ENCODE results near the gene JAZF1.

The JAZF1 gene

GRCh38 chr7:28180364-28181147 is at the start of gene JAZF1:
Gene JAZF1, minus strand, starts transcription at chr7:28180795.
- peak; percentile 52 to 59 for DNase-seq

- no peak for DNase-seq
Observed at GRCh38 chr7:28230261-28230660, 49.7 kb upstream of the JAZF1 start.

DNA sequence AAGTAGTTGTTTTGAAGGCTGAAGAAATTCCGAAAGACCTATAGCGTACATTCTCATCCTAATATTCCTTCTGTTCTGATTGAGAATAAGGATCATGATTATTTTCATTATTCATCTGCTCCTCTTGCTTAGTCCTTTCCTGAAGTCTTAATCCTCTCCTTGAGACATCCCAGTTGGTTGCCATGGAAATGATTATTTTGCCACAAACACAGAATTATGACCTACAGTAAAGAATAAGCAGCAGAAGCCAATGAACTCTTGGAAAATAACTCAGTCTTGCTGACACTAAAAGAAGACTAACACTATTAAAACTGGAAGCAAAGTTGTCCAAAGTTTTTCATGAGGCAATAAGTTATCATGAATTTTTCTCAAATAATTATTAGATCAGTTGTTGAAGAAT is 47.8 kb upstream of the JAZF1 start:
- no peak for DNase-seq

- DNase-seq, result no peak
Observed at GRCh38 chr7:28226003-28226402, 45.4 kb upstream of the JAZF1 start.

DNA sequence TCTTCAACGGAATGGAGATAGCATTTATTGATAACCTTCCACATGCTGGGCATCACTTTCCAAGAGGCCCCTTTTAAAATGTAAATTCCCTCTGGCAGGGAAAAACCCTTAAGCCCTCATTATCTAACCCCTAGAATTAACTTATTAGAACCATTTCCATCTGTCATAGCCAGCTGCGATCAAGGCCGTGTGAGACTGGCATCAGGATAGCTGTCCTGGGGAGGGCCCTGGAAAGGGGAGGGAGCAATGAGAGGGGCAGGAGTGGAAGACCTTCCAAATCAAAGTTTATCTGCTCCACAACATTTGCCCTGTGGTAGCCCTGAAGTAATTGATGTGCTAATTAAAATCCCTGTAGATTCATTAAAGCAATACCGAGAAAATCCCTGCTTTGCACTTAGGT is 45.0 kb upstream of the JAZF1 start:
- DNase-seq, result no peak

GRCh38 chr7:28224675-28225074 is 44.1 kb upstream of the JAZF1 start:
- DNase-seq, result no peak

GRCh38 chr7:28224172-28224571 is 43.6 kb upstream of the JAZF1 start:
- DNase-seq, result no peak

GRCh38 chr7:28222636-28223035 is 42.0 kb upstream of the JAZF1 start:
- DNase-seq, result no peak

DNA sequence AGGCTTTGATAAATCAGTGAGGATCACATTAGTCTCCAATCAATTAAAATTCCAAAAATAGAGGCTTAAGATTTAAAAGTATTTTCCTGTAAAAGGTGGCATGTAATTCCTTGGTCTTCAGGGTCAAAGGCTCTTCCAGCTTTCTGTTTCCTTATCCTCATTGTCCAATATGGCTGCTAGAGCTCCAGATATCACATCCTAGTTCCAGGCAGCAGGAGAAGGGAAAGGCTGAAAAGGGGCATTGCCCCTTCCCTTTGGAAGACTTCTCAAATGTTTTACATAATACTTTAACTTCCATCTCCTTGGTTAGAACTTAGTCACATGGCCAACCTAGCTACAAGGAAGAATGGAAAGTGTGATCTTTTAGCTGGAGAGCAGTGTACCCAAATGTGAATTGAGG is 39.2 kb upstream of the JAZF1 start:
- DNase-seq, result no peak

- DNase-seq, result no peak
Observed at GRCh38 chr7:28217143-28217542, 36.5 kb upstream of the JAZF1 start.

- peak; percentile 31 to 51 for DNase-seq
Observed at GRCh38 chr7:28211006-28211405, 30.4 kb upstream of the JAZF1 start.

GRCh38 chr7:28208506-28208905 is 27.9 kb upstream of the JAZF1 start:
- no peak for DNase-seq

GRCh38 chr7:28207486-28208158 is 27.0 kb upstream of the JAZF1 start:
- no peak for DNase-seq

DNA sequence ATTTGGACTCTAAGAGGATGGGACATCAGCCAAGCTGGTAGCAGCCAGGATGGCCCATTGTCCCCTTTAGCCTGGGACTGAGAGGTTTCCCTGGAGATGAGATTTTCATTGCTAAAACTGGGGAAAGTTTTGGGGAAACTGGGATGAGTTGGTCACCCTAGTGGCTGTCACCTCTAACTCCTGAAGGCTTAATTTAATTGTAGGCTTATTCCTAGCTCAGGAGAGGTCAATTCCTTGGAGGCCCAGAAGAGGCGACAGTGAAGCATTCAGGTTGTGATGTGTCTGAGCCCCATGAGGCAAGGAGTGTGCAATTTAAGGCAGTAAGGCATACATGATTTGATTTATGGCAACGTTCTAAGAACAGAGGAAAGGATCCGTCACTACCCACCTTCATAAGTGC is 24.9 kb upstream of the JAZF1 start:
- DNase-seq, result no peak

- DNase-seq, result no peak
Observed at GRCh38 chr7:28203508-28204240, 23.1 kb upstream of the JAZF1 start.

DNA sequence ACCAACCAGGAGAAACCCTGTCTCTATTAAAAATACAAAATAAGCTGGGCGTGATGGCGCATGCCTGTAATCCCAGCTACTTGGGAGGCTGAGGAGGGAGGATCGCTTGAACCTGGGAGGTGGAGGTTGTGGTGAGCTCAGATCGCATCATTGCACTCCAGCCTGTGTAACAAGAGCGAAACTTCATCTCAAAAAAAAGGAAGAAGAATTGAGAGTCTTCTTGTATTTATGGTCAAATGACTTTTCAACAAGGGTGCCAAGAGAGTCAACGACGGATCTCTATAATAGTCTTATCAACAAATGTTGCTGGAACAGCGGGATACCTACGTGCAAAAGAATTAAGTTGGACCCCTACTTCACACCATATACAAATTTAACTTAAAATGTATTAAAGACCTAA is 21.6 kb upstream of the JAZF1 start:
- no peak for DNase-seq

GRCh38 chr7:28201131-28201530 is 20.5 kb upstream of the JAZF1 start:
- no peak for DNase-seq

GRCh38 chr7:28200598-28200997 is 20.0 kb upstream of the JAZF1 start:
- DNase-seq, result no peak

- no peak for DNase-seq
Observed at GRCh38 chr7:28199021-28199510, 18.5 kb upstream of the JAZF1 start.

DNA sequence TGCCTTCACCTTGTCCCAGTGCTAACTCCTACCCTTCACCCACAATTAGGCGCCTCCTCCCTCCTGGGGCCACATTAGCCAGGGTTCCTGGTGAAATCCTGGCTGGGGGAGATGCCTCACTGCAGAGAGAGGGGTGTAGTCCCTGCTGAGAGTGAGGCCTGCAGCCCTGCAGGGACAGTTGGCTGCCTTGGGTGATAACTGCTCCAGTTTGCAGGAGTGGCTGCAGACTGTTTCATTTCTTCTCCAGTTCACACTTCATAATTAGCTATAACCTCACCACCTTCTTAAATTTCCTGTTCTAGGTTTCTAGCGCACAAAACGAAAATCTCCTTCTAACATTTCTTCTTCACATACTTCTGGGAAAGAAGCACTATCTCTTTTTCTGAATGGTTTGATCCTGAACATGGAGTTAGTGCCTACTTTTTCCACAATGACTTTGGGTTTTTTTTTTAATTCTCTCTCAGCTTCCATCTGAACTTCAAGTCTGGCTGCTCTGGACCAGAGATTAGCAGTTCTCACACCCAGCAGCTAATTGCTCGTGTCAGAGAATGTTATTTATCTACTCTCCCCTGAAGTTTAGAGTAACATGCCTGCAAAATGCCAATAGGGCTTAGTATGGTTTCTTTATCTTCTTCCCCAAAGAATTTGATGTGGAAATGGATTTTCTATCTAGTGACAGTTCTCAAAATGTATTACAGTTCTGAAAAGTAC is 15.5 kb upstream of the JAZF1 start:
- no peak for DNase-seq

GRCh38 chr7:28192786-28193585 is 12.4 kb upstream of the JAZF1 start:
- DNase-seq, result no peak

- DNase-seq, result no peak
Observed at GRCh38 chr7:28191751-28192150, 11.2 kb upstream of the JAZF1 start.
